GM12878 (cell line): ENCODE measurements around the gene RREB1. TPM values are rescaled to one million over a fixed set of nuclear protein-coding genes. Genes with fewer than 3 reads are reported as not detected.

Source experiments
- ATAC-seq: fragments of 200-7000 bp; cut with Tn5 transposase; 3 replicates; pipeline ENCODE4 v1.9.1; 2020; ENCODE audit warnings: mild to moderate bottlenecking, moderate library complexity
- BruUV-seq: library from RNA; stranded (reverse); fragments of 400-500 nt; replicated peaks from 2 replicates; lab custom pipeline; 2021; lab: Mats Ljungman, UMichigan
- CTCF ChIA-PET: fragments of 300-600 bp; sonication (Branson Sonifier 250); formaldehyde crosslinking; extraction: SDS; loops from one replicate; lab custom pipeline; 2021; ENCODE audit warnings: inconsistent platforms; lab: Yijun Ruan, JAX
- POLR2A ChIA-PET: fragments of 350-600 bp; formaldehyde crosslinking; extraction: SDS; loops from one replicate; lab custom pipeline; 2021; ENCODE audit warnings: inconsistent platforms; lab: Charles Lee
- RAD21 ChIA-PET: fragments of 300-600 bp; sonication (Branson Sonifier 250); formaldehyde crosslinking; loops from one replicate; lab custom pipeline; 2023; ENCODE audit warnings: antibody characterized with exemption; ENCODE audit not compliant: unreplicated experiment; lab: Charles Lee
- SMC1A ChIA-PET: fragments of 300-600 bp; sonication (Branson Sonifier 250); formaldehyde crosslinking; loops from one replicate; lab custom pipeline; 2023; ENCODE audit not compliant: unreplicated experiment, uncharacterized antibody; lab: Charles Lee
- DNase-seq: peaks from one replicate; pipeline ENCODE4 v3.0.0-alpha.2; 2011; ENCODE audit warnings: low read depth, low spot score
- FAIRE-seq: peaks from 3 replicates; lab custom pipeline; 2011; peaks lifted over from hg19 to GRCh38; lab: Jason Lieb, UNC
- H2AFZ ChIP-seq: 2 replicates; pipeline ENCODE4 v1.6.0; 2011; ENCODE audit warnings: low read depth, low read length, control low read depth; ENCODE audit not compliant: control insufficient read depth
- H3K27ac ChIP-seq: 2 replicates; pipeline ENCODE4 v1.5.1; 2011; ENCODE audit warnings: control low read depth; ENCODE audit not compliant: control insufficient read depth, insufficient read depth
- H3K27me3 ChIP-seq, 2 experiments: replicated peaks in 1 of 2; 2 replicates each; pipeline versions ENCODE4 v1.6.0 to v1.6.1; 2011; ENCODE audit warnings: low read length in 1 of 2; ENCODE audit not compliant: control insufficient read depth in 2 of 2, insufficient read depth in 2 of 2
- H3K36me3 ChIP-seq, 2 experiments: 2 replicates each; pipeline ENCODE4 v1.5.1; 2011; ENCODE audit warnings: low read length in 1 of 2; ENCODE audit not compliant: control insufficient read depth in 2 of 2, insufficient read depth in 2 of 2
- H3K4me1 ChIP-seq: 2 replicates; pipeline ENCODE4 v1.6.1; 2011; ENCODE audit warnings: mild to moderate bottlenecking, low read length, moderate library complexity, mixed read lengths; ENCODE audit not compliant: control insufficient read depth, insufficient read depth
- H3K4me2 ChIP-seq: 2 replicates; pipeline ENCODE4 v1.6.0; 2011; ENCODE audit warnings: control low read depth; ENCODE audit not compliant: control insufficient read depth, insufficient read depth
- H3K4me3 ChIP-seq: fragments of 200-600 bp; sonication (generic); 2 replicates; pipeline ENCODE4 v1.5.1; 2016
- H3K79me2 ChIP-seq: 2 replicates; pipeline ENCODE4 v1.6.0; 2011; ENCODE audit warnings: low read length; ENCODE audit not compliant: control insufficient read depth, insufficient read depth
- H3K9ac ChIP-seq: 2 replicates; pipeline ENCODE4 v1.8.0; 2011; ENCODE audit warnings: low read length, control low read depth, mixed read lengths; ENCODE audit not compliant: control insufficient read depth, insufficient read depth
- H3K9me3 ChIP-seq: replicated peaks from 3 replicates; pipeline ENCODE4 v1.5.1; 2011; ENCODE audit warnings: mild to moderate bottlenecking, low read length; ENCODE audit not compliant: control insufficient read depth, insufficient read depth
- H4K20me1 ChIP-seq: 2 replicates; pipeline ENCODE4 v1.6.0; 2011; ENCODE audit not compliant: control insufficient read depth, insufficient read depth
- ASH2L ChIP-seq: fragments of 300-600, 200-600 bp; sonication (generic); IDR thresholded peaks from 2 replicates; pipeline ENCODE4 v1.6.1; 2017; ENCODE audit warnings: low read depth, mild to moderate bottlenecking, borderline replicate concordance
- CREB1 ChIP-seq: IDR thresholded peaks from 2 replicates; pipeline ENCODE4 v1.6.1; 2012; ENCODE audit warnings: low read depth, mild to moderate bottlenecking, inconsistent platforms
- HCFC1 ChIP-seq: fragments of 150-350 bp; IDR thresholded peaks from 2 replicates; pipeline ENCODE4 v1.6.1; 2014; ENCODE audit warnings: low read length
- IKZF2 ChIP-seq, 2 experiments: fragments of 450-650 bp; IDR thresholded peaks; 2 replicates each; pipeline ENCODE4 v1.6.1; 2017; ENCODE audit warnings: mild to moderate bottlenecking in 2 of 2, moderate library complexity in 2 of 2
- MEF2B ChIP-seq: fragments of 450-650 bp; IDR thresholded peaks from 2 replicates; pipeline ENCODE4 v1.6.1; 2018; ENCODE audit warnings: mild to moderate bottlenecking, moderate library complexity; ENCODE audit not compliant: partially characterized antibody, poor library complexity, severe bottlenecking
- NFYB ChIP-seq: IDR thresholded peaks from 2 replicates; pipeline ENCODE4 v1.6.1; 2011; ENCODE audit warnings: low read depth, mild to moderate bottlenecking, low read length, improper control_type of control experiment, moderate library complexity; ENCODE audit not compliant: insufficient read depth
- NR2C1 ChIP-seq: fragments of 450-650 bp; IDR thresholded peaks from 2 replicates; pipeline ENCODE4 v1.6.1; 2017; ENCODE audit warnings: antibody characterized with exemption, mild to moderate bottlenecking, moderate library complexity
- POLR2AphosphoS5 ChIP-seq: IDR thresholded peaks from 2 replicates; pipeline ENCODE4 v1.6.1; 2011; ENCODE audit warnings: mild to moderate bottlenecking, low read length, inconsistent platforms
- RAD21 ChIP-seq: IDR thresholded peaks from 2 replicates; pipeline ENCODE4 v1.6.1; 2011; ENCODE audit warnings: mild to moderate bottlenecking, low read depth, low read length, moderate library complexity; ENCODE audit not compliant: insufficient read depth
- RELA ChIP-seq: fragments of 450-650 bp; IDR thresholded peaks from 2 replicates; pipeline ENCODE4 v1.8.0; 2014; ENCODE audit warnings: borderline replicate concordance; ENCODE audit not compliant: partially characterized antibody
- STAT3 ChIP-seq: IDR thresholded peaks from 2 replicates; pipeline ENCODE4 v1.6.1; 2011; ENCODE audit warnings: low read depth, low read length, improper control_type of control experiment
- TAF1 ChIP-seq: IDR thresholded peaks from 2 replicates; pipeline ENCODE4 v1.6.1; 2011; ENCODE audit warnings: mild to moderate bottlenecking, low read depth, low read length, borderline replicate concordance
- TARDBP ChIP-seq: IDR thresholded peaks from 2 replicates; pipeline ENCODE4 v1.6.1; 2016; ENCODE audit warnings: borderline replicate concordance
- WRNIP1 ChIP-seq: IDR thresholded peaks from 2 replicates; pipeline ENCODE4 v1.6.1; 2011; ENCODE audit warnings: low read depth, low read length, improper control_type of control experiment, borderline replicate concordance
- ZNF24 ChIP-seq: fragments of 450-650 bp; IDR thresholded peaks from 2 replicates; pipeline ENCODE4 v1.6.1; 2017; ENCODE audit warnings: antibody characterized with exemption, mild to moderate bottlenecking
- WGBS: methylation state at CpG from one replicate; pipeline ENCODE4 v1.1.6; 2016; ENCODE audit warnings: low lambda C conversion rate; ENCODE audit not compliant: insufficient replicate concordance, insufficient coverage; ENCODE audit errors: missing lambda C conversion rate; 5-methylcytosine and 5-hydroxymethylcytosine counted together
- in situ Hi-C: fragments of 300-500 bp; cut with MboI; formaldehyde crosslinking; loops from 9 replicates; pipeline ENCODE4 v1.14.3; 2018; ENCODE audit warnings: mixed read lengths
- intact Hi-C: fragments of 100-400 bp; cut with micrococcal nuclease; formaldehyde crosslinking; loops from one replicate; pipeline ENCODE4 v1.14.2; 2022; ENCODE audit not compliant: unreplicated experiment
- polyA plus RNA-seq, 11 experiments: library from polyadenylated mRNA; depleted of rRNA in 4 of 11; unstranded in 6 of 11; stranded (reverse) in 5 of 11; fragments of >200 nt; fragmentation: Nextera tagmentation in 4 of 11; fragmentation: Illumina TruSeq in 1 of 11; extraction: Ambion mirVana in 4 of 11; extraction: Trizol in 1 of 11; gene quantifications; 1 replicate in 1 of 11; 2 replicates in 10 of 11; pipeline versions ENCODE4 v1.2.1 to v1.2.3, GENCODE V29; 2011 to 2016; ENCODE audit warnings: inconsistent platforms in 2 of 11, missing spikeins in 2 of 11, low read depth in 1 of 11
- total RNA-seq, 4 experiments: library from RNA; depleted of rRNA in 3 of 4; stranded (reverse); fragments of >200 nt in 3 of 4; fragmentation: Illumina TruSeq in 1 of 4; extraction: Trizol in 1 of 4; gene quantifications; 2 replicates each; pipeline versions ENCODE4 v1.2.1 to v1.2.3, GENCODE V29; 2013 to 2021
- TF ChIP-seq, protein P1 (sequence below): IDR thresholded peaks from 2 replicates; pipeline ENCODE4 v1.6.1; 2012; ENCODE audit warnings: mild to moderate bottlenecking, low read depth, low read length
- TF ChIP-seq, protein P2 (sequence below): IDR thresholded peaks from 2 replicates; pipeline ENCODE4 v1.6.1; 2011; ENCODE audit warnings: low read depth, low read length, improper control_type of control experiment, borderline replicate concordance
- TF ChIP-seq, protein P3 (sequence below): IDR thresholded peaks from 2 replicates; pipeline ENCODE4 v1.6.1; 2012; ENCODE audit warnings: low read depth, low read length, improper control_type of control experiment

Gene RREB1
- total and polyA plus RNA-seq, 10 of the 15 experiments (the other 5 are each of a cell fraction or from before 2014, with no cell fraction given) = 1.9 to 30.3 (median 8.6) TPM

- CTCF ChIA-PET = interaction anchor here (0.8 to 1.2 kb wide), 3 partner anchors 11 to 38 kb away, joined by 3 read pairs; no protein-coding TSS in a partner anchor
- Histone ChIP-seq H3K27me3 (no peaks in the 10 kb centered on the region), H3K36me3 (peaks cover 9 to 25% of the 10 kb centered on the region in 2 experiments), H2AFZ (no peak overlapping the region), H4K20me1 (no peaks in the 10 kb centered on the region), H3K79me2 (peaks cover 2% of the 10 kb centered on the region), H3K9ac (no peak overlapping the region), H3K4me1 (peaks cover 29% of the 10 kb centered on the region), H3K4me2 (no peak overlapping the region), H3K4me3 (no peak overlapping the region), H3K27ac (no peak overlapping the region), H3K9me3 (no peaks in the 10 kb centered on the region)
- DNase-seq (no peak), ATAC-seq (no peak), FAIRE-seq (no peak)
- in situ Hi-C loops = no loop called here
- BruUV-seq = no TSS peak
- RAD21 ChIA-PET = no interaction called here
- 93% methylated on average over 11 of the region's 11 CpGs for WGBS
- SMC1A ChIA-PET = interaction anchor here (0.6 to 2.7 kb wide), 10 partner anchors 12 to 282 kb away, joined by 3 to 8 read pairs (median 4); no protein-coding TSS in a partner anchor
- POLR2A ChIA-PET = interaction anchor here (0.5 to 1.0 kb wide), 5 partner anchors 24 to 113 kb away, joined by 3 to 5 read pairs (median 4); no protein-coding TSS in a partner anchor
- no peak for TF ChIP-seq NFYB
- TF ChIP-seq MEF2B = no peak
- TF ChIP-seq, protein P1, sequence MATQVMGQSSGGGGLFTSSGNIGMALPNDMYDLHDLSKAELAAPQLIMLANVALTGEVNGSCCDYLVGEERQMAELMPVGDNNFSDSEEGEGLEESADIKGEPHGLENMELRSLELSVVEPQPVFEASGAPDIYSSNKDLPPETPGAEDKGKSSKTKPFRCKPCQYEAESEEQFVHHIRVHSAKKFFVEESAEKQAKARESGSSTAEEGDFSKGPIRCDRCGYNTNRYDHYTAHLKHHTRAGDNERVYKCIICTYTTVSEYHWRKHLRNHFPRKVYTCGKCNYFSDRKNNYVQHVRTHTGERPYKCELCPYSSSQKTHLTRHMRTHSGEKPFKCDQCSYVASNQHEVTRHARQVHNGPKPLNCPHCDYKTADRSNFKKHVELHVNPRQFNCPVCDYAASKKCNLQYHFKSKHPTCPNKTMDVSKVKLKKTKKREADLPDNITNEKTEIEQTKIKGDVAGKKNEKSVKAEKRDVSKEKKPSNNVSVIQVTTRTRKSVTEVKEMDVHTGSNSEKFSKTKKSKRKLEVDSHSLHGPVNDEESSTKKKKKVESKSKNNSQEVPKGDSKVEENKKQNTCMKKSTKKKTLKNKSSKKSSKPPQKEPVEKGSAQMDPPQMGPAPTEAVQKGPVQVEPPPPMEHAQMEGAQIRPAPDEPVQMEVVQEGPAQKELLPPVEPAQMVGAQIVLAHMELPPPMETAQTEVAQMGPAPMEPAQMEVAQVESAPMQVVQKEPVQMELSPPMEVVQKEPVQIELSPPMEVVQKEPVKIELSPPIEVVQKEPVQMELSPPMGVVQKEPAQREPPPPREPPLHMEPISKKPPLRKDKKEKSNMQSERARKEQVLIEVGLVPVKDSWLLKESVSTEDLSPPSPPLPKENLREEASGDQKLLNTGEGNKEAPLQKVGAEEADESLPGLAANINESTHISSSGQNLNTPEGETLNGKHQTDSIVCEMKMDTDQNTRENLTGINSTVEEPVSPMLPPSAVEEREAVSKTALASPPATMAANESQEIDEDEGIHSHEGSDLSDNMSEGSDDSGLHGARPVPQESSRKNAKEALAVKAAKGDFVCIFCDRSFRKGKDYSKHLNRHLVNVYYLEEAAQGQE = no peak
- no peak for TF ChIP-seq HCFC1
- TF ChIP-seq ASH2L = no peak
- TF ChIP-seq, protein P2, sequence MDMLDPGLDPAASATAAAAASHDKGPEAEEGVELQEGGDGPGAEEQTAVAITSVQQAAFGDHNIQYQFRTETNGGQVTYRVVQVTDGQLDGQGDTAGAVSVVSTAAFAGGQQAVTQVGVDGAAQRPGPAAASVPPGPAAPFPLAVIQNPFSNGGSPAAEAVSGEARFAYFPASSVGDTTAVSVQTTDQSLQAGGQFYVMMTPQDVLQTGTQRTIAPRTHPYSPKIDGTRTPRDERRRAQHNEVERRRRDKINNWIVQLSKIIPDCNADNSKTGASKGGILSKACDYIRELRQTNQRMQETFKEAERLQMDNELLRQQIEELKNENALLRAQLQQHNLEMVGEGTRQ = no peak
- no peak for TF ChIP-seq IKZF2 (IDR thresholded peaks at IDR 0.05)
- TF ChIP-seq RELA = no peak
- TF ChIP-seq NR2C1 = no peak
- TF ChIP-seq ZNF24 = no peak
- no peak for TF ChIP-seq RAD21
- no peak for TF ChIP-seq TARDBP
- TF ChIP-seq STAT3 = no peak
- no peak for TF ChIP-seq TAF1
- TF ChIP-seq, protein P3, sequence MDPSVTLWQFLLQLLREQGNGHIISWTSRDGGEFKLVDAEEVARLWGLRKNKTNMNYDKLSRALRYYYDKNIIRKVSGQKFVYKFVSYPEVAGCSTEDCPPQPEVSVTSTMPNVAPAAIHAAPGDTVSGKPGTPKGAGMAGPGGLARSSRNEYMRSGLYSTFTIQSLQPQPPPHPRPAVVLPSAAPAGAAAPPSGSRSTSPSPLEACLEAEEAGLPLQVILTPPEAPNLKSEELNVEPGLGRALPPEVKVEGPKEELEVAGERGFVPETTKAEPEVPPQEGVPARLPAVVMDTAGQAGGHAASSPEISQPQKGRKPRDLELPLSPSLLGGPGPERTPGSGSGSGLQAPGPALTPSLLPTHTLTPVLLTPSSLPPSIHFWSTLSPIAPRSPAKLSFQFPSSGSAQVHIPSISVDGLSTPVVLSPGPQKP = no peak
- no peak for TF ChIP-seq CREB1
- no peak for TF ChIP-seq WRNIP1
- no peak for TF ChIP-seq POLR2AphosphoS5
- intact Hi-C loops = no loop called here
Measured at GRCh38 chr6:7198833-7199800, 91.4 kb downstream of the RREB1 start.
